SK-N-SH (cell line): Measurements from ENCODE around the gene DUOXA2.

Experiments
- CTCF ChIP-seq: fragments of 200-600 bp; sonication (generic); IDR thresholded peaks from 2 replicates; pipeline ENCODE4 v1.6.1; 2017; ENCODE audit warnings: antibody characterized with exemption, mild to moderate bottlenecking, moderate library complexity
- EZH2phosphoT487 ChIP-seq: fragments of 200-600 bp; sonication (generic); IDR thresholded peaks from 2 replicates; pipeline ENCODE4 v1.6.1; 2017; ENCODE audit warnings: low read depth, mixed run types, mild to moderate bottlenecking, antibody characterized with exemption, moderate library complexity, borderline replicate concordance
- FOXJ3 ChIP-seq: sonication (generic); formaldehyde crosslinking; IDR thresholded peaks from 2 replicates; pipeline ENCODE4 v1.5.1; 2020; ENCODE audit warnings: mild to moderate bottlenecking, missing genetic modification reagents
- RAD21 ChIP-seq: IDR thresholded peaks from 2 replicates; pipeline ENCODE4 v1.6.1; 2012; ENCODE audit warnings: mild to moderate bottlenecking, low read length
- REST ChIP-seq: IDR thresholded peaks from 2 replicates; pipeline ENCODE4 v1.6.1; 2012; ENCODE audit warnings: mild to moderate bottlenecking, low read depth, low read length, moderate library complexity
- SMC3 ChIP-seq: IDR thresholded peaks from 2 replicates; pipeline ENCODE4 v1.6.1; 2012; ENCODE audit warnings: low read depth, low read length, improper control_type of control experiment

- TF ChIP-seq CTCF, result no peak
- TF ChIP-seq RAD21, result no peak
- TF ChIP-seq FOXJ3 (CRISPR knock-in tag), result no peak
- no peak for TF ChIP-seq REST
- TF ChIP-seq EZH2phosphoT487, result no peak
- TF ChIP-seq SMC3, result no peak
Measured at GRCh38 chr15:45134046-45134445, 19.9 kb downstream of the DUOXA2 start.
